HCT116 (cell line): ENCODE results near the gene TRPM5. TPM values are rescaled to one million over a fixed set of nuclear protein-coding genes. Genes with fewer than 3 reads are reported as not detected.

Experiments
- ATAC-seq: fragments of 200-7000 bp; cut with Tn5 transposase; 2 replicates; pipeline ENCODE4 v1.9.1; 2020; ENCODE audit warnings: mild to moderate bottlenecking, moderate library complexity
- BruUV-seq: library from RNA; stranded (reverse); fragments of 400-500 nt; replicated peaks from 2 replicates; lab custom pipeline; 2021; lab: Mats Ljungman, UMichigan
- CTCF ChIA-PET: fragments of 300-600 bp; sonication (Branson Sonifier 250); formaldehyde crosslinking; loops from one replicate; lab custom pipeline; 2021; ENCODE audit warnings: antibody characterized with exemption; lab: Charles Lee
- POLR2A ChIA-PET: fragments of 300-600, 350-600 bp; sonication (Branson Sonifier 250); formaldehyde crosslinking; loops from one replicate; lab custom pipeline; 2021; ENCODE audit warnings: antibody characterized with exemption; lab: Charles Lee
- RAD21 ChIA-PET, 2 experiments: fragments of 300-600 bp; sonication (Branson Sonifier 250); formaldehyde crosslinking; loops; one replicate each; lab custom pipeline; 2023; ENCODE audit warnings: low total read pairs in 2 of 2; ENCODE audit not compliant: uncharacterized antibody in 2 of 2, unreplicated experiment in 2 of 2, low non-redundant PET in 1 of 2; lab: Charles Lee
- DNase-seq: peaks from one replicate; pipeline ENCODE4 v3.0.0-alpha.2; 2010; ENCODE audit warnings: low read depth, low spot score
- H2AFZ ChIP-seq: fragments of 200-600 bp; shearing (Covaris generic), sonication (generic); 2 replicates; pipeline ENCODE4 v1.6.1; 2017; ENCODE audit warnings: low read depth, mixed run types, mixed read lengths, antibody characterized with exemption, low read length; ENCODE audit not compliant: poor library complexity, severe bottlenecking
- H3K27ac ChIP-seq: 2 replicates; pipeline ENCODE4 v1.5.1; 2012; ENCODE audit warnings: low read depth, low read length
- H3K27me3 ChIP-seq: fragments of 200-600 bp; sonication (generic); 2 replicates; pipeline ENCODE4 v1.6.1; 2016; ENCODE audit warnings: mixed run types, low read length, mixed read lengths; ENCODE audit not compliant: insufficient read depth
- H3K36me3 ChIP-seq, 2 experiments: fragments of 200-500 bp in 1 of 2; fragments of 200-600 bp in 1 of 2; sonication (Bioruptor generic) in 1 of 2; sonication (generic) in 1 of 2; 2 replicates each; pipeline versions ENCODE4 v1.5.1 to v1.6.1; 2014 to 2016; ENCODE audit warnings: low read length in 2 of 2, inconsistent platforms in 1 of 2, mixed read lengths in 1 of 2, mixed run types in 1 of 2; ENCODE audit not compliant: insufficient read depth in 2 of 2, control insufficient read depth in 1 of 2
- H3K4me1 ChIP-seq, 2 experiments: fragments of 200-600 bp in 1 of 2; sonication (generic) in 1 of 2; 2 replicates each; pipeline versions ENCODE4 v1.5.1 to v1.6.1; 2012 to 2017; ENCODE audit warnings: low read length in 2 of 2, inconsistent platforms in 1 of 2, mild to moderate bottlenecking in 1 of 2, mixed read lengths in 1 of 2, mixed run types in 1 of 2, moderate library complexity in 1 of 2; ENCODE audit not compliant: insufficient read depth in 2 of 2, control insufficient read depth in 1 of 2
- H3K4me2 ChIP-seq: fragments of 200-600 bp; sonication (generic); 2 replicates; pipeline ENCODE4 v1.6.1; 2017; ENCODE audit warnings: mixed run types, low read length, mixed read lengths
- H3K4me3 ChIP-seq, 2 experiments: fragments of 200-600 bp in 1 of 2; sonication (generic) in 1 of 2; replicated peaks in 1 of 2; 2 replicates each; pipeline ENCODE4 v1.5.1; 2011 to 2016; ENCODE audit warnings: low read length in 2 of 2, control low read depth in 1 of 2, low read depth in 1 of 2, mild to moderate bottlenecking in 1 of 2, mixed read lengths in 1 of 2, mixed run types in 1 of 2
- H3K79me2 ChIP-seq: fragments of 200-600 bp; sonication (generic); 2 replicates; pipeline ENCODE4 v1.6.1; 2017; ENCODE audit warnings: mild to moderate bottlenecking, mixed run types, low read length, moderate library complexity, mixed read lengths; ENCODE audit not compliant: insufficient read depth
- H3K9ac ChIP-seq: fragments of 200-600 bp; sonication (generic); 2 replicates; pipeline ENCODE4 v1.6.1; 2016; ENCODE audit warnings: low read length, mixed read lengths
- H3K9me2 ChIP-seq: fragments of 200-600 bp; sonication (generic), shearing (Covaris generic); 2 replicates; pipeline ENCODE4 v1.6.1; 2017; ENCODE audit warnings: mixed run types, mild to moderate bottlenecking, moderate library complexity; ENCODE audit not compliant: insufficient read depth
- H3K9me3 ChIP-seq, 2 experiments: fragments of 200-500 bp in 1 of 2; fragments of 200-600 bp in 1 of 2; sonication (Bioruptor generic) in 1 of 2; sonication (generic) in 1 of 2; 2 replicates each; pipeline ENCODE4 v1.6.1; 2014 to 2017; ENCODE audit warnings: low read length in 2 of 2, mixed read lengths in 2 of 2, inconsistent platforms in 1 of 2, low read depth in 1 of 2, mild to moderate bottlenecking in 1 of 2, mixed run types in 1 of 2, moderate library complexity in 1 of 2; ENCODE audit not compliant: control insufficient read depth in 1 of 2, insufficient read depth in 1 of 2
- H4K20me1 ChIP-seq: fragments of 200-600 bp; sonication (generic), shearing (Covaris generic); 2 replicates; pipeline ENCODE4 v1.6.1; 2017; ENCODE audit warnings: mixed run types, mild to moderate bottlenecking, moderate library complexity; ENCODE audit not compliant: insufficient read depth
- ATF3 ChIP-seq: IDR thresholded peaks from 2 replicates; pipeline ENCODE4 v1.6.1; 2012
- EZH2 ChIP-seq: fragments of 200-600 bp; sonication (generic); IDR thresholded peaks from 2 replicates; pipeline ENCODE4 v1.6.1; 2017; ENCODE audit warnings: antibody characterized with exemption, mixed run types
- JUND ChIP-seq: IDR thresholded peaks from 2 replicates; pipeline ENCODE4 v1.6.1; 2012
- MAX ChIP-seq: IDR thresholded peaks from 2 replicates; pipeline ENCODE4 v1.6.1; 2012
- RAD21 ChIP-seq: IDR thresholded peaks from 2 replicates; pipeline ENCODE4 v1.6.1; 2012; ENCODE audit warnings: low read depth, mild to moderate bottlenecking
- SP1 ChIP-seq: IDR thresholded peaks from 2 replicates; pipeline ENCODE4 v1.6.1; 2012; ENCODE audit warnings: low read depth
- SRF ChIP-seq: IDR thresholded peaks from 2 replicates; pipeline ENCODE4 v1.6.1; 2012; ENCODE audit warnings: low read depth
- TCF7L2 ChIP-seq: IDR thresholded peaks from 2 replicates; pipeline ENCODE4 v1.7.0; 2011; ENCODE audit warnings: borderline replicate concordance, inconsistent platforms; ENCODE audit not compliant: insufficient read depth, insufficient read length; ENCODE audit errors: extremely low read depth
- ZBTB33 ChIP-seq: IDR thresholded peaks from 2 replicates; pipeline ENCODE4 v1.6.1; 2011; ENCODE audit warnings: mild to moderate bottlenecking, low read length, moderate library complexity; ENCODE audit not compliant: insufficient replicate concordance; ENCODE audit errors: extremely low read depth
- ZNF274 ChIP-seq: fragments of 200-500 bp; sonication (Bioruptor generic); IDR thresholded peaks from 2 replicates; pipeline ENCODE4 v1.6.1; 2014; ENCODE audit warnings: mild to moderate bottlenecking, low read depth, low read length, inconsistent platforms
- intact Hi-C: fragments of 100-400 bp; cut with micrococcal nuclease; formaldehyde crosslinking; loops from 2 replicates; pipeline ENCODE4 v1.10.0; 2022
- total RNA-seq: library from RNA; stranded (reverse); gene quantifications from one replicate; pipeline ENCODE4 v1.2.1, GENCODE V29; 2021; ENCODE audit not compliant: unreplicated experiment

TRPM5 gene
- total RNA-seq, 1 experiment from 2014 or later: 0.07 TPM

GRCh38 chr11:2406878-2407410, 37.4 kb downstream of the TRPM5 start:
- Histone ChIP-seq H4K20me1 (no peaks in the 10 kb centered on the region), H3K27ac (no peak overlapping the region; the same call in 1 of the 2 replicates), H3K79me2 (peaks cover 6% of the 10 kb centered on the region), H3K9me2 (no peaks in the 10 kb centered on the region), H3K4me1 (peaks cover 3 to 5% of the 10 kb centered on the region in 2 experiments), H3K36me3 (peaks cover 5 to 7% of the 10 kb centered on the region in 2 experiments; a peak in 3 of 4 replicates), H3K27me3 (no peaks in the 10 kb centered on the region), H3K4me2 (no peak overlapping the region), H3K9ac (no peak overlapping the region), H2AFZ (no peak overlapping the region), H3K4me3 (no peak overlapping the region), H3K9me3 (no peaks in the 10 kb centered on the region)
- ChIA-PET POLR2A (no interaction called here), CTCF (no interaction called here), RAD21 (no interaction called here)
- TF ChIP-seq SRF: no peak
- TF ChIP-seq SP1: no peak
- TF ChIP-seq ZNF274: no peak
- TF ChIP-seq EZH2: no peak
- no peak for TF ChIP-seq ATF3
- no peak for TF ChIP-seq JUND
- no peak for TF ChIP-seq TCF7L2
- TF ChIP-seq RAD21: no peak
- no peak for TF ChIP-seq ZBTB33
- TF ChIP-seq MAX: no peak
- DNase-seq: no peak
- intact Hi-C loops: no loop called here
- BruUV-seq: no TSS peak
- no peak for ATAC-seq
